Chondrocyte (in vitro differentiated cells): Measurements from ENCODE around the gene SUCLA2. TPM values are rescaled to one million over a fixed set of nuclear protein-coding genes. Genes with fewer than 3 reads are reported as not detected.

Experiments used
- DNase-seq: peaks from one replicate; pipeline ENCODE4 v3.0.0; 2021; ENCODE audit warnings: mixed read lengths, low spot score
- H3K27ac Mint-ChIP-seq: one replicate; pipeline ENCODE4 v1.8.0; 2021; ENCODE audit warnings: mild to moderate bottlenecking, moderate library complexity, mixed read lengths; ENCODE audit not compliant: unreplicated experiment
- H3K27me3 Mint-ChIP-seq: 2 replicates; pipeline ENCODE4 v1.8.0; 2021; ENCODE audit warnings: low read depth, mixed read lengths
- H3K36me3 Mint-ChIP-seq: 2 replicates; pipeline ENCODE4 v1.8.0; 2021; ENCODE audit warnings: low read depth, mixed read lengths
- H3K4me1 Mint-ChIP-seq: 2 replicates; pipeline ENCODE4 v1.8.0; 2021; ENCODE audit warnings: low read depth, mild to moderate bottlenecking, mixed read lengths
- H3K4me3 Mint-ChIP-seq: one replicate; pipeline ENCODE4 v1.8.0; 2021; ENCODE audit warnings: mild to moderate bottlenecking, moderate library complexity, mixed read lengths; ENCODE audit not compliant: unreplicated experiment
- H3K9me3 Mint-ChIP-seq: 2 replicates; pipeline ENCODE4 v1.8.0; 2021; ENCODE audit warnings: low read depth, mixed read lengths
- total RNA-seq: library from RNA; stranded (reverse); gene quantifications from 3 replicates; pipeline ENCODE4 v1.2.1, GENCODE V29; 2021
- TF ChIP-seq, protein P1 (sequence below): fragments of 200-600 bp; sonication (generic); IDR thresholded peaks from 2 replicates; pipeline ENCODE4 v1.5.0; 2021; ENCODE audit warnings: antibody characterized with exemption, mild to moderate bottlenecking, moderate library complexity

SUCLA2 gene
- total RNA-seq, 1 donor from 2014 or later, result 33.0 TPM

DNA sequence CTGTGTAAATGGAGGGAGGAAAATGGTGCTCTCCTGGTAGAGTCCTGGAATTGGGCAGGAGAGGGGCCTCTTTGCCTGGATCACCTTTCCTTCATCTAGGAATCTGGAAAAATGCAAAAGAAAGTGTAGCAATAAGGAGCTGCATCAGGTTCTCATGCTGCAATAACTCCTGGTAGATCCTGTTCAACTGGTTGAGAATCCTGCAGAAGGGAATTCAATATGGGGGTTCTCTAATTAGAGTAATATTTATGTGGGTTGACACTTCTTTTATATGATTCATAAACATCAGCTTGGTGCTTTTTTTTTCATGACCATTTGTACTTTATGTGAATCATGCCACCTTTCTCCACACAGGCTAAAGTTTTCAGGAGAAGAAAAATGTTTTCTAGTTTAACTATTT is 27.0 kb upstream of the SUCLA2 start:
- Mint-ChIP-seq H3K27me3 (no peaks in the 10 kb centered on the region), H3K9me3 (peaks cover 27% of the 10 kb centered on the region), H3K27ac (no peak overlapping the region), H3K36me3 (peaks cover 10% of the 10 kb centered on the region), H3K4me1 (no peaks in the 10 kb centered on the region), H3K4me3 (no peak overlapping the region)
- TF ChIP-seq, protein P1, sequence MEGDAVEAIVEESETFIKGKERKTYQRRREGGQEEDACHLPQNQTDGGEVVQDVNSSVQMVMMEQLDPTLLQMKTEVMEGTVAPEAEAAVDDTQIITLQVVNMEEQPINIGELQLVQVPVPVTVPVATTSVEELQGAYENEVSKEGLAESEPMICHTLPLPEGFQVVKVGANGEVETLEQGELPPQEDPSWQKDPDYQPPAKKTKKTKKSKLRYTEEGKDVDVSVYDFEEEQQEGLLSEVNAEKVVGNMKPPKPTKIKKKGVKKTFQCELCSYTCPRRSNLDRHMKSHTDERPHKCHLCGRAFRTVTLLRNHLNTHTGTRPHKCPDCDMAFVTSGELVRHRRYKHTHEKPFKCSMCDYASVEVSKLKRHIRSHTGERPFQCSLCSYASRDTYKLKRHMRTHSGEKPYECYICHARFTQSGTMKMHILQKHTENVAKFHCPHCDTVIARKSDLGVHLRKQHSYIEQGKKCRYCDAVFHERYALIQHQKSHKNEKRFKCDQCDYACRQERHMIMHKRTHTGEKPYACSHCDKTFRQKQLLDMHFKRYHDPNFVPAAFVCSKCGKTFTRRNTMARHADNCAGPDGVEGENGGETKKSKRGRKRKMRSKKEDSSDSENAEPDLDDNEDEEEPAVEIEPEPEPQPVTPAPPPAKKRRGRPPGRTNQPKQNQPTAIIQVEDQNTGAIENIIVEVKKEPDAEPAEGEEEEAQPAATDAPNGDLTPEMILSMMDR, result no peak
- no peak for DNase-seq

DNA sequence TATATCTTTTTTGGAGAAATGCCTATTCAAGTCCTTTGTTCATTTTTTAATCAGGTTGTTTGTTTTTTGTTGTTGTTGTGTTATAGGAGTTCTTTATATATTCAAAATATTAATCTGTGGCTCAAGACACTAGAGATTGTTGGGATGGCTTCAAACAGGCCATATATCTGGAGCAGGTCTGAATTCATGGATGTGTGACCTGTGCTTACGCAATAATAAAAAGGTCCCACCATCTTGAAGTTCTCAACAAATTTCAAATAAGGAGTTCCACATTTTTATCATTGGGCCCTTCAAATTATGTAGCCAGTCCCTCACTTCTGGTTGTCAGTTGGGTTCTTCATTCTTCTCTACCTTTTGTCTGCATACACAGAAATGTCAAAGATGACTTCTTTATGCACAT is 18.7 kb upstream of the SUCLA2 start:
- Mint-ChIP-seq H3K4me3 (no peak overlapping the region), H3K27ac (no peak overlapping the region), H3K4me1 (no peaks in the 10 kb centered on the region), H3K27me3 (no peaks in the 10 kb centered on the region), H3K9me3 (peaks cover 13% of the 10 kb centered on the region), H3K36me3 (peaks cover 2% of the 10 kb centered on the region)
- no peak for DNase-seq
- TF ChIP-seq, protein P1, result no peak

DNA sequence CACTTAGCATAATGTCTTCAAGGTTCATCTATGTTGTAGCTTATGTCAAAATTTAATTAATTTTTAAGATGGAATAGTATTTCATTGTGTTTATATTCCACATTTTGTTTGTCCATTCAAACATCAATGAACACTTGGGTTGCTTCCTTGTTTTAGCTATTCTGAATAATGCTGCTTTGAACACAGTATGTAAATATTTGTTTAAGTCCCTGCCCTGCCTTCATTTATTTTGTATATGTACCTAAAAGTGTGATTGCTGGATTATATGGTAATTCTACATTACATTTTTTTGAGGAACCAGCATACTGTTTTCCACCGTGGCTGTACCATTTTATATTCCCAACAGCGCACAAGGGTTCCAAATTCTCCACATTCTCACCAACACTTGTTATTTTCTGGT is 17.6 kb upstream of the SUCLA2 start:
- no peak overlapping the region for H3K4me3 Mint-ChIP-seq
- no peak overlapping the region for H3K27ac Mint-ChIP-seq
- no peaks in the 10 kb centered on the region for H3K27me3 Mint-ChIP-seq
- H3K36me3 Mint-ChIP-seq, result no peaks in the 10 kb centered on the region
- DNase-seq, result no peak
- H3K9me3 Mint-ChIP-seq, result peaks cover 8% of the 10 kb centered on the region
- TF ChIP-seq, protein P1, result no peak
- no peaks in the 10 kb centered on the region for H3K4me1 Mint-ChIP-seq

DNA sequence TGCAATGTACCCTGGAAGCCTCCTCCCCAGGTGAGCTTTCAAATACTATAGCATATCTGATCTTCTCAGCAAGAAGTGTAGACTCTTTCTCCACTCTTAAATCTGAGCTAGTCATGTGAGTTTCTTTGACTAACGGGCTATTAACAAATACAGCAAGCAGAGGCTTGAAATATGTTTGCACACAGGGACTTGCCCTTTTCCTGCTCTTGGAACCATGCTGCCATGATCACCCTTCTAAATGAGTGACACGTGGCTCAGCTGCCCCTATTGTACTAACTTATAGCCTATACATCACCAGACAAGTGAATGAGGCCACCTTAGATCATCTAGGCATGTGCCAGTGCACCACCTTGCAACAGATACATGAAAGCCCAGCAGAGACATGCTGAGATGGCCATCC is 13.3 kb upstream of the SUCLA2 start:
- Mint-ChIP-seq H3K27ac (no peak overlapping the region), H3K4me1 (peaks cover 1% of the 10 kb centered on the region), H3K4me3 (no peak overlapping the region), H3K9me3 (no peaks in the 10 kb centered on the region), H3K36me3 (no peaks in the 10 kb centered on the region), H3K27me3 (no peaks in the 10 kb centered on the region)
- DNase-seq, result no peak
- TF ChIP-seq, protein P1, result no peak

DNA sequence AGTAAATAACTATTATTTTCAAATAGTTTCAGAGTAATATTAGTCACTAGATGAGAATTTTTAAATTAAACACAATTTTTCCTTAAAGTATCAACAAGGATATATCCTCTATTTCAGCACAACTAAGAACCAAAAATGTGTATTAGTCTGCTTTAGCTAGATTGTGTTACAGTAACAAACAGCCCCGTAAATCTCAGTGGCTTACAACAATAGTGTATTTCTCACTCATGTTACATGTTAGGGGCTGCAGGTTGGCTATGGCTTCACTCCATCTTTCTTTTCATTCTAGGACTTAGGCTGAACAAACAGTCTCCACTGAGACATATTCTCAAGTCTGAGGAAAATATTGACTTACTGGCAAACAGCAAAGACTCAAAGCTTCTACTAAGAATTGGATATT is 11.6 kb upstream of the SUCLA2 start:
- no peak for DNase-seq
- Mint-ChIP-seq H3K4me1 (peaks cover 6% of the 10 kb centered on the region), H3K4me3 (no peak overlapping the region), H3K36me3 (no peaks in the 10 kb centered on the region), H3K27me3 (no peaks in the 10 kb centered on the region), H3K27ac (no peak overlapping the region), H3K9me3 (no peaks in the 10 kb centered on the region)
- TF ChIP-seq, protein P1, result no peak
